ENCODE measurements around the gene TMIGD2.
"Not testable (repeated sequence)": the region's sequence is repeated elsewhere in the genome, so short reads cannot be mapped to it uniquely, and the experiment has no call there.

TMIGD2 gene, protein sequence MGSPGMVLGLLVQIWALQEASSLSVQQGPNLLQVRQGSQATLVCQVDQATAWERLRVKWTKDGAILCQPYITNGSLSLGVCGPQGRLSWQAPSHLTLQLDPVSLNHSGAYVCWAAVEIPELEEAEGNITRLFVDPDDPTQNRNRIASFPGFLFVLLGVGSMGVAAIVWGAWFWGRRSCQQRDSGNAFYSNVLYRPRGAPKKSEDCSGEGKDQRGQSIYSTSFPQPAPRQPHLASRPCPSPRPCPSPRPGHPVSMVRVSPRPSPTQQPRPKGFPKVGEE

DNA sequence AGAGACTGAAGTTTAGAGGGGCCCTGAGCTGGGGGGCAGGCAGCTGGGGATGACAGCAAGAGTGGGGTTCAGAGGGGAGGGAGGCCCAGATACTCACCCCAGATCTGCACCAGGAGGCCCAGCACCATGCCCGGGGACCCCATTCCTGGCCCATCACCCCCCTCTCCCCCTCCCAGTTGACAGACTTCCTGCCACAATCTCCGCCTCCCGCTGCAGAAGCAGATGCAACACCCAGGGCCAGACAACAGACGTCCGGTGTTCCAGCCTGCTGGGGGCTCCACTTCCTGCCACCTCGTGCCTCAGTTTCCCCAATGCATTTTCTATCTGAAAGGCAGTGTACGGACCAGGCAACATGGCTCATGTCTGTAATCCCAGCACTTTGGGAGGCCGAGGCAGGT, at the start of gene TMIGD2:
TSS of gene TMIGD2 (minus strand) at position 147 of the 398 bp plus-strand sequence. CDS start at position 143, 4 bp downstream.
- DNase-seq = no peak

DNA sequence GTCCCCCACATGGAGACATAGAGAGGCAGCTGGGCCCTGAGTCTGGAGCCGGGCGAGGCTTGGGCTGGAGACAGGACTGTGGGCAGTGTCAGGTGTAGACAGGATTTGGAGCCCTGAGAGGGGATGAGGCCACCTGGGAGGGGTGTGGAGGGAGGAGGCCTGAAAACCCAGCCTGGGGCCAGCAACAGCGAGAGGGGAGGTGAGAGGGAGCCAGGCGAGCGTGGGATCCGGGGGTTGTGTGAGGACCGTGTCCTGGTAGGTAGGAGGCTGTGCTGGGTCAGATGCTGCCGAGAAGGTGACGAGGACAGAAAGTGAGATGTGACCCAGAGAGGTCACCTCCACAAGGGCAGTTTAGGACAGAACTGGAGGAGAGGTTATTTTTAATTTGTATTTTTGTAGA, 48.5 kb upstream of the TMIGD2 start:
- DNase-seq = no peak

DNA sequence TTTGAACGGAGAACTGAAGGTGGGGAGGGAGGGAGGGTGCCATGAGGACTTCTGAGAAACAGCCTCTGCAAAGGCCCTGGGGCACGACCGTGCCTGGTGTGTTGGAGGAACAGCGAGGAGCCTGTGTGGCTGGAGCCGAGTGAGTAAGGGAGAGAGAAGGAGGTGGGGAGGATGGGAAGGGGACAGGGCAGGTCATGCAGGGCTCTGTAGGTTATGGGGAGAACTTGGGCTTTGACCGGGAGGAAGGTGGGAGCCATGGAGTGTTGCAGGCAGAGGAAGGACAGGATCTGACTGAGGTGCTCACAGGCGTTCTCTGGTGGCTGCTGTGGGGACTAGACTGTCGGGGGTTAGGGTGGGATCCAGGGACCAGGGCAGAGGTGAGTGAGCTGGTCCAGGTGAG, 47.9 kb upstream of the TMIGD2 start:
- no peak for DNase-seq

DNA sequence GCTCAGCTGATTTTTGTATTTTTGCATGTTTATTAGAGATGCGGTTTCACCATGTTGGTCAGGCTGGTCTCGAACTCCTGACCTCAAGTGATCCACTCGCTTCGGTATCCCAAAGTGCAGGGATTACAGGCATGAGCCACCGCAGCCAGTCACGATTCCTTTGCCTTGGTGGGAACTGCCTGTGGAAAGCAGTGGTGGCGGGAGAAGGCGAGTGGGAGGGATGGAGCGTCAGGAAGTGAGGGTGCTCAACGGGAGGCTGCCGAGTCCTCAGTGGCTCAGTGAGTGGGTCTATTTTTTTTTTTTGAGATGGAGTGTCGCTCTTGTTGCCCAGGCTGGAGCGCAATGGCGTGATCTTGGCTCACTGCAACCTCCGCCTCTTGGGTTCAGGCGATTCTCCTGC, 47.0 kb upstream of the TMIGD2 start:
- DNase-seq = not testable (repeated sequence)

DNA sequence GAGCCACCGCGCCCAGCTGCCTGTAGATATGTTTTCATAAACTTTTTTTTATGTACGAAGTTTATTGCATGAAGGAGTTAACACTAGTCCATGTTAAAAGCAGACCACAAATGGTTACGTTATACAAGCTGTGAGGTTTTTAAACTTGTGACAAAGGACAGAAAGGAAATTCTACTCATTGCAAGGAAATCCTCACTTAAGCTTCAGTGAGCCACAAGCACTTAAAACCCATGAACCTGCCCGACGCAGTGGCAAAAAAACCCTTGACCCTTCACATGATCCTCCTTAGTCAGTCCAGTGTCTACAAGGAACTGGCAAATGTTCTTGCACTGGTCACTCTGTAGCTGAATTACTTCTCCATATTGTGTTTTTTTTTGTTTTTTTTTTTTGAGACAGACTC, 45.3 kb upstream of the TMIGD2 start:
- DNase-seq = no peak

DNA sequence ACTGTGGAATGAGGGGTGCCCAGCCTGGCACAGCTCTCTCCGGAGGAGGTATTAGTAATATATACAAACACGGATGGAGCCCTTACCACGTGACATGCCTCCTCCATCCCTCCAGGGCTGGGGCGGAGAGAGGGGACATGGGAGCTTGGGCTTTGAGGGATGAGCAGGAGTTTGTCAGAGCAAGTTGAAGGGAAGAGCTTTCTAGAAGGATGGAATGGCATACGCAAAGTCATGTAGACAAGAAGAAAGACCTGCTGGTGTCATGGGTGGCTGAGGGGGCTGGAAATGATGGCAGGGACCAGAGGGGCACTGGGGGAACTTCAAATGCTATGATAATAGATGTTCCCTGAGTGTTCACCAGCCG, 43.8 kb upstream of the TMIGD2 start:
- no peak for DNase-seq

DNA sequence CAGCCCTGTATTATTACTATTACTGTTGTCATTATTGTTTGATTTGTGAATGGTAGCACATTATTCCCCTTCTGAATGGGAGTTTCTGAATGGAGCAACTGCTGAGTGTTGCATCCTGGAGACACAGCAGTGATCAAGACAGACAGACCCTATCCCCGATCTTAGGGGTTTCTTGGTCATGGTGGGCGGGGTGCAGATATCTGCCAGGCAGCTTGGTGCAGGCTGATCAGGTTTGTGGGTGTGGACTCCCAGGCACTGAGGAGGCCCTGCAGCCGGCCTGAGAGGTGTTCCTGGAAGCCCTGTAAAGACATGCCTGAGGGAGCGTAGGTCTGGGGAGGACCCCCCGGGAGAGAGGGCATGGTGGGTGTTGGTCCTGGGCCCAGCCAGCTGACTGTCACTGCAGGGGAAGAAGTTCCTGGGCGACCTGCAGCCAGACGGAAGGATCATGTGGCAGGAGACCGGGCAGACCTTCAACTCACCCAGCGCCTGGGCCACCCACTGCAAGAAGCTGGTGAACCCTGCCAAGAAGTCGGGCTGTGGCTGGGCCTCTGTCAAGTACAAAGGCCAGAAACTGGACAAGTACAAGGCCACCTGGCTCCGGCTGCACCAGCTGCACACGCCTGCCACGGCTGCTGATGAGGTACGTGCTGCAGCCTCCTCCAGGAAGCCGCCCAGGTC, 43.3 kb upstream of the TMIGD2 start:
- DNase-seq = no peak

DNA sequence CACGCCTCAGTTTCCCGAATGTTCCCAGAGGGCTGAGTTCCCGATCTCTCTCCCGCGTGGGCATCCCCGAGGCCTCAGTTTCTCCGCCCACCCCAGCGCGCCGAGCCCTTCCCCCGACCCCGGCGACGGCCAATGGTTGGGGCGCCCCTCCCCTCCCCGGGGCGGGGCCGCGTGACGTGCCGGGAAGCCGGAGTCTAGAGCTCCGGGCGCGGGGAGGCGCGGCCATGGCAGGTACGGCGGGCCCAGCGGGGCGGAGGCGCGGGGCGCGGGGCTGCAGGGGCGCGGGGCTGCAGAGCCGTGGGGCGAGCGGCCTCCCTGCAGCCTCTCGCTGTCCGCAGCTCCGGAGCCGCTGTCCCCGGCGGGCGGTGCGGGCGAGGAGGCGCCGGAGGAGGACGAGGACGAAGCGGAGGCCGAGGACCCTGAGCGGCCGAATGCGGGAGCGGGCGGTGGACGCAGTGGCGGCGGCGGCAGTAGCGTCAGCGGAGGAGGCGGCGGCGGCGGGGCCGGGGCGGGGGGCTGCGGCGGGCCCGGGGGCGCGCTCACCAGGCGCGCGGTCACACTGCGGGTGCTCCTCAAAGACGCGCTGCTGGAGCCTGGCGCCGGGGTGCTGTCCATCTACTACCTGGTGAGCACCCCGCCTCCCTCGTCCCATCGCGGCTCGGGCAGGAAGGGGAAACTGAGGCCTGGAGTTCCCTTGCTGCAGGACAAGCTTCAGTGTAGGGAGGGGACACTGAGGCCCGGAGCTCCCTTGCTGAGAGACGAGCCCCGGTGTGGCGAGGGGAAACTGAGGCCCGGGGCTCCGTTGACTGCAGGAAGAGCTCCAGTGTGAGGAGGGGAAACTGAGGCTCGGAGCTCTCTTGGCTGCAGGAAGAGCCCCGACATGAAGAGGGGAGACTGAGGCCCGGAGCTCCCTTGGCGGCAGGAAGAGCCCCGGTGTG, 41.5 kb upstream of the TMIGD2 start, which contains the start of gene MPND:
TSS of gene MPND (plus strand) at position 193 of the 938 bp plus-strand sequence. CDS start at position 225, 32 bp downstream.
- DNase-seq = peak; percentile 68

DNA sequence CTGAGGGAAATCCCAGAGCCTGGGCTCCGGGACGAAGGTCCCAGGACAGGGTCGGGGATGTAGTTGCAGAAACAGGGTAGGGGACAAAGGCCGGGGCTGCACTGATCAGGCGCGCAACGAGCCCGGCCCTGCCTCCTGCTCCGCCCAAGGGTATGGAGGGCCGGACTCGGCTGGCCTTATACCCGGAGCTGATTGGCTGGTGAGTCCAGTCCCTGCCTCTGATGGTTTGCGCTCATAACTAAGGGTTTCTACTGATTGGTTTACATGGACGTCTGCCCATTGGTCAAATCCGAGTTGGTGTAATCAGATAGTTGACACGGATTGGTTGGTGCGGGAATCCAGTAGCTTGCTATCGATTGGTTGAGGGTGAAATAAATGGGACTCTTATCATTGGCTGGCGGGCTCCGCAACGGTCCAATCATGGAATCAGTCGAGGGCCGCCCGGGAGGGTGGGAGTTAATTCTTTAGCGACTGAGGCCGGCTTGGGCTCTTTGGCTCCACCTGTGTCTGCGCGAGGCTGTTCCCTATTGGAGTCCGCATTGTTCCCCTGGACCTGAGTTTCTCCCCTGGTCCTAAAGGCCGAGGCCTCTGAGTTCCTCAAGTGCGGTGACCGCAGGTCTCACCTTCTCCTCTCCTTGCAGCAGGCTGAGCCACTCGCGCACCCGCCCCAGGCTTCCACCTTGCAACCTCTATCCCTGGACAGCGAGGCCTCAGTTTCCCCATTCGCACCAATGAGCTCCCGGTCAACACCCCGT, 40.6 kb upstream of the TMIGD2 start:
- peak; percentile 99 for DNase-seq

DNA sequence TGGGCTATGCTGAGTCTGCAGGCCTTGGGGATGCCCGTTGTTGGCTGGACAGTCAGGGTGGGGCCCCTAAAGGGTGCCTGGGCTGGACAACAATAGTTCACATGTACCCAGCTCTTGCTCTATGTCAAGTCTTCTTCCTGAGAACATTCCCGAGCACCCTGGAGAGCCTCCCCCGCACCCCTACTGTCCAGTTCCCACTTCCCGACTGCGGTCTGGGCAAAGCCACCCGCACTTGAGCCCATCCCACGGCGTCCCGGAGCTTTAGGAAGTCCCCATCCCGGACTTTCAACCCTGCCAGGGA, 40.1 kb upstream of the TMIGD2 start:
- no peak for DNase-seq

DNA sequence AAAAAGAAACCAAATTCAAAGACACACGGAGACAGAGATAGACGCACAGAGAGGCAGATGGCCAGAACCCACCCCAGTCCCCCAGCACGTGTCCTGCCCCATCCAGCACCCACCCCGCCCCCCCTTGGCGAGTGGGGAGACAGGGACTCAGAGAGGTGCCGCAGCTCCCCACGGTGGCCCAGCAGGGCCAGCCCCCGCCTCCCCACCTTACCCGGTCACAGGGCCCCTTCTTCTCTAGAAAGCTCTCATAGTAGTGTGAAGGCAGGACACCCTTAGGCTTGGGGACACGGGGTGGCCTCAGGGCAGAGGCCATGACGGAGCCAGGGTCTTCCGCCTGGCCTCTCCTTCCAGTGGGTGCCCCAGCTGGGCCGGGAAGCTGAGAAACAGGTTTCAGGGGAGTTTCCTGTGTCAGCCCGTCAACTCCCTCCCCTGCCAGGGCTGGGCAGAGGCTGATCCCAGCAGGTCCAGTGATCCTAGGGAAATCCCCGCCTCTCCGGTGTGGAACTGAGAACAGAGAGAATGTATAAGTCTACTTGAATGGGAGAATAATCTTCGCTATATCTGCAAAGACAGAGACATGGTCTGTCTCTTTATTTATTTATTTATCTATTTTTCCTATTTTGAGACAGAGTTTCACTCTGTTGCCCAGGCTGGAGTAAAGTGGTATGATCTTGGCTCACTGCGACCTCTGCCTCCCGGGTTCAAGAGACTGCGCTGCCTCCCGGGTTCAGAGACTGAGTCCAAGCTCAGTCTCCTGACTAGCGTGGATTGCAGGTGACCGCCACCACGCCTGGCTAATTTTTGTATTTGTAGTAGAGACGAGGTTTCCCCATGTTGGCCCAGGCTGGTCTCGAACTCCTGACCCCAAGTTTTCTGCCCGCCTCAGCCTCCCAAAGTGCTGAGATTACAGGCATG, 36.5 kb upstream of the TMIGD2 start, which contains the start of gene STAP2:
TSS of gene STAP2 (minus strand) at position 387 of the 915 bp plus-strand sequence. CDS start at position 313, 74 bp downstream.
- peak; percentile 11 for DNase-seq

DNA sequence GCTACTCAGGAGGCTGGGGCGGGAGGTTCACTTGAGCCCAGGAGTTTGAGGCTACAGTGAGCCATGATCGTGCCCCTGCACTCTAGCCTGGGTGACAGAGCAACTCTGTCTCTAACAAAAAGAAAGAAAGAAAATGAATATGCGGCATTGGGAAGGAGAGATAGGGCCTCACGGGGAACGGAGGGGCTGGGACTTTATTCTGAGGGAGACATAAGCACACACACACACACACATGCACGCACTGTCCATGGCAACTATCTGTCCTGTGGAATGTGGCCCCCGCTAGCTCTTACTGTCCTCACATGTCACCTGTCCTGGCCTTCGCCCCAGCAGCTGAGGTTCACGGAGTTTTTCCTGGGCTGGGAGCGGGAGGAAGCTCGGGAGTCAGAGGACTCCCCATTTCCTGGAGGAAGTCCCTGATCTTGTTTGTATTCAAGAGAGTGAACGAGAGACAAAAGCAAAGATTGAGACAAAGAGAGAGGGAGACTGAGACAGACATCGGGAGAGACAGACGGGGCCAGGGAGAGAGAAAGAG, 35.8 kb upstream of the TMIGD2 start:
- DNase-seq = peak; percentile 11

DNA sequence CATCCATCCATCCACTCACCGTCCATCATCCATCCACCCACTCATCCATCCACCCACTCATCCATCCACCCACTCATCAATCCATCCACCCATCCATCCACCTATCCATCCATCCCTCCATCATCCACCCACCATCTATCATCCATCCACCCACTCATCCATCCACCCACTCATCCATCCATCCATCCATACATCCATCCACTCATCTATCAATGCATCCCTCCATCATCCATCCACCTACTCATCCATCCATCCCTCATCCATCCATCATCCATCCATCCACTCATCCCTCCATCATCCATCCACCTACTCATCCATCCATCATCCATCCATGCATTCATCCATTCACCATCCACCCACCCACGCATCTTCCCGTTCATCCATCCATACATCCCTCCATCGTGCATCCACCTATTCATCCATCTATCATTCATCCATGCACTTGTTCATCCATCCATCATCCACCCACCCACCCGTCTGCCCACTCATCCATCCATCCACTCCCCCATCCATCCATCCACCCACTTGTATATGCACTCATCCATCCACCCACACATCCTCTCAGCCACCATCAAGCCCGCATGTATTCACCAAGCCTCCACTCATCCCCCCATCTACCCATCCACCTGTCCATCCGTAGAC, 32.9 kb upstream of the TMIGD2 start:
- DNase-seq = no peak

DNA sequence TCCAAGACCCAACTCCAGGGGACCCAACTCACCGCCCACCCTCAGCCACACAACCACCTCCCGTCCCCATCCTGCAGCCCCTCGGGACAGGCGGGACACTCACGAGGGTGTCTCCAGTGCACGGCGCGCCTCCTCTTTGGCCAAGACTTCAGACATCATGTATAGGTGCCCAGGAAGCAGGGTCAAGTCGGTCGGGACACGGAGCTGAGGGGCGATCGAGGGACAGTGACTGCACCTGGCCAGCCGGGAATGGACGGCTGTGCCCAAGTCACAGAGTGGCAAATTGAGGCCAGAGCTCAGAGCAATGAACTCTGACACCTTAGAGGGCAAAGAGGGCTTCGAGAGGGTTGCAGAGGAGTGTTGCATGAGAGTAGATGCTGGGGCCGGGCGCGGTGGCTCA, 27.7 kb upstream of the TMIGD2 start:
- DNase-seq = no peak

DNA sequence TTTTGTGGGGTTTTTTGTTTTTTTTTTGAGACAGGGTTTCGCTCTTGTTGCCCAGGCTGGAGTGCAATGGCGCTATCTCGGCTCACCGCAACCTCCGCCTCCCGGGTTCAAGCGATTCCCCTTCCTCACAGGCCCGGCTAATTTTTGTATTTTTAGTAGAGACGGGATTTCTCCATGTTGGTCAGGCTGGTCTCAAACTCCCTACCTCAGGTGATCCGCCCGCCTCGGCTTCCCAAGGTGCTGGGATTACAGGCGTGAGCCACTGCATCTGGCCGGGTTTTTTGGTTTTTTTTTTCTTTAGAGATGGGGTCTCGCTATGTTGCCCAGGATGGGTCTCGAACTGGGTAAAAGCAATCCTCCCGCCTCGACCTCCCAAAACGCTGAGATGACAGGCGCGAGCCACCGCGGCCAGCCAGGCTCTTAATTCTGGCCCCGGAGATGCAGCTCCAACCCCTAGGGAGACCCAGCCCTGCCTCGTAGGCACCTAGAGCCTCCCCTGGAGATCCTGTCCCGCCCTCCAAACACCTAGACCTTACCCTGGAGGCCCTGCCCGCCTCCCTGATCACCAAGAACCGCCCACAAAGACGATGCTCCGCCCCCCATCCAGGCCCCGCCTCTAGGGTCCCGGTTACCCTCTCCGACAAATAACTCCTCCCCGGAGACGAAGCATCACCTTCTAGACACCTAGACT, 26.9 kb upstream of the TMIGD2 start:
- not testable (repeated sequence) for DNase-seq

DNA sequence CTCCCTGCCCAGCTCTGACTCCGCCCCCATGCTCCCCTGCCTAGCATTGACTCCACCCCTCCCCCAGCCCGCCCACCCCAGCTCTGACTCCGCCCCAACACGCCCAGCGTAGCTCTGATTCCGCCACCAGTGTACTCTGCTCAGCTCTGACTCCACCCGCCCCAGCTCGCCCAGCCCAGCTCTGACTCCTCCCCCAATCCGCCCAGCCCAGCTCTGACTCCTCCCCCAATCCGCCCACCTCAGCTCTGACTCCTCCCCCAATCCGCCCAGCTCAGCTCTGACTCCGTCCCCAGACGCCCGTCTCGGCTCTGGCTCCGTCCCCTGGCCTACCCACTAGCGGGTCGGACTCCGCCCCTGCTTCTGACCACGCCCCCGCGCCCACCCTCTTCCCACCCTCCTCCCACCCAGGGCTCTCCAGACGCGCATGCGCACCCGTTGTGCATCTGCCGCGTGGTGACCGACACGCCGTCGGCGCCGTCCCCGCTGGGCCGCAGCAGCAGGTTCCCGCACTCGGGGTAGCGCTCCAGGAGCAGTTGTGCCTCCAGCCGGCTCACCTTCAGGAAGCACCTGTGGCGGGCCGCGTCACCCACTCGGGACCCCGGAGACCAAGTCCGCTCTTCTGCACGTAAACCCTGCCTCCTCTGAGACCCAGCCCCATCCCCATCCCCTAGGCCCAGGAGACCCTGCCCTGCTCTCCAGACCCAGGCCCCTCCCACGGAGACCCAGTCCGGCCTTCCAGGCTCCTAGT, 26.2 kb upstream of the TMIGD2 start:
- no peak for DNase-seq

DNA sequence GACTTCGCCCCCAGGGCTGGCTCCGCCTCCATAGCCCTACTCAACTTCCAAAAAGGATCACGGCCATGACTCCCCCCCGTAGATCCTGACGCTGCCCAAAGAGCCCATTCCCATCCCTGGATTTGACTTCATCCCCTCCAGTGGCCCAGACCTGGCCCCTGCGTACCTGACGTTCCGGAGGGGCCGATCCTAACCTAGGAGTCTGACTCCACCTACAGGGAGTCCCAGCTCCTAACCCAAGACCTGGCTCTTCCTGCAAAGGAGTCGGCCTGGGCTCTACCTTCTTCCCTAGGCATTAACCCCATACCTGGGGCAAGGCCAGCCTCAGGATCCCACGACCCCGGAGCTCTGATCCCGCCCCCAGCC, 25.7 kb upstream of the TMIGD2 start:
- DNase-seq = no peak

DNA sequence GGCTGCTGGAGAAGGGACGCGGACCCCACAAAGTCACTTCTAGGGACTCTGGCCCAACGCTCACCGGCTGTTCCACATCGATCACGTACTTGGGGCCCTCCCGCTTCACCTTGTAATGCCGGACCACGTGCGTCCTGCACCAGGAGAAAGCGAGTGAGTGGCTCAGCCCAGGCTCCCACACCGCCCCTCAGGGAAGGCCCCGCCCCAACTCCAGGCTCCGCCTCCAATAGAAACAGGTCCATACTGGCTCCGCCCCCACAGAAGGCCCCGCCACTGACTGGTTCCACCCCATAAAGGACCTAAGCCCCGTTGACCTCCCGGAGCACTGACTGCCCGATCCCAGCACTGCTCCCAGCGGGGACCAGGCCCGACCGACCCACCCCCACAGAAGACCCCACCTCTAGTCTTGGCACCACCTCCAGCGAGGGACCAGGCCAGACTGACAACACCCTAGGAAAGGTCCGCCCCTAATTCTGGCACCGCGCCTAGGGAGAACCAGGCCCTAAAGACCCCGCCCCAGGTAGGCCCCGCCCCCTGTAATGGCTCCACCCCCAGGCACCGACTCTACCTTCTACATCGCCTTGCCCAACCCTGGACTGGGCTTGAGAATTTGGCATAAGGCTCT, 25.2 kb upstream of the TMIGD2 start:
- DNase-seq = no peak

DNA sequence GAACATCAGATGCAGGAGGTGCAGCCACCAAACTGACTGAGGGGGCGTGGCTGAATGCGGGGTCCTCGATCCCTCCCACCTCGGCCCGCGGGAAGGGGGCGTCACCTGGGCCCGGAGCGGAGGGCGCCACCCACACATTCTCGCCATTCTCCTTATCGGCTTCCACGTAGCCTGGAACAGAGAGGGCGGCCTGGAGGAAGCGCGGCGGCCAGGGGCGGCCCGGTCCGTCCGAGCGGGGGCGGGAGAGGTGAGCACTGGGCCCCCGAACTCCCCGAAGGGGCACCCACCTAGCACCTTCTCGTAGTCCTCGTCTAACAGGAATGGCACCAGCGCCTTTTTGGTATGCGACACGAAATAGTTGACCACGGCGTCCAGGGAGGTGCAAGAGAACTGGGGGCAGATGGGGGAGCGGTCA, 24.7 kb upstream of the TMIGD2 start:
- no peak for DNase-seq

Data from DMS79 treated with DMSO at 0.1 percent for 48 hours (cell line).